ENCODE measurements around the gene SLC45A2.
"Not testable (repeated sequence)": the region's sequence is repeated elsewhere in the genome, so short reads cannot be mapped to it uniquely, and the experiment has no call there.

SLC45A2 gene

GRCh38 chr5:33964132-33964700, 20.3 kb downstream of the SLC45A2 start:
- TF ChIP-seq CTBP1 (IDR thresholded peaks at IDR 0.05; ENCODE audit: borderline replicate concordance): no peak
- no peak for TF ChIP-seq SP1 (IDR thresholded peaks at IDR 0.05)
- TF ChIP-seq, protein P1, sequence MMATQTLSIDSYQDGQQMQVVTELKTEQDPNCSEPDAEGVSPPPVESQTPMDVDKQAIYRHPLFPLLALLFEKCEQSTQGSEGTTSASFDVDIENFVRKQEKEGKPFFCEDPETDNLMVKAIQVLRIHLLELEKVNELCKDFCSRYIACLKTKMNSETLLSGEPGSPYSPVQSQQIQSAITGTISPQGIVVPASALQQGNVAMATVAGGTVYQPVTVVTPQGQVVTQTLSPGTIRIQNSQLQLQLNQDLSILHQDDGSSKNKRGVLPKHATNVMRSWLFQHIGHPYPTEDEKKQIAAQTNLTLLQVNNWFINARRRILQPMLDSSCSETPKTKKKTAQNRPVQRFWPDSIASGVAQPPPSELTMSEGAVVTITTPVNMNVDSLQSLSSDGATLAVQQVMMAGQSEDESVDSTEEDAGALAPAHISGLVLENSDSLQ (IDR thresholded peaks at IDR 0.05): no peak
- no peak for TF ChIP-seq FOXK2 (IDR thresholded peaks at IDR 0.05)
- TF ChIP-seq SUZ12 (IDR thresholded peaks at IDR 0.05): no peak
- TF ChIP-seq ELF4 (IDR thresholded peaks at IDR 0.05): no peak
- TF ChIP-seq ARNT (IDR thresholded peaks at IDR 0.05): no peak
- ChIA-PET CTCF (no interaction called here), POLR2A (no interaction called here)
- DNase-seq (ENCODE audit: extremely low spot score): no peak

DNA sequence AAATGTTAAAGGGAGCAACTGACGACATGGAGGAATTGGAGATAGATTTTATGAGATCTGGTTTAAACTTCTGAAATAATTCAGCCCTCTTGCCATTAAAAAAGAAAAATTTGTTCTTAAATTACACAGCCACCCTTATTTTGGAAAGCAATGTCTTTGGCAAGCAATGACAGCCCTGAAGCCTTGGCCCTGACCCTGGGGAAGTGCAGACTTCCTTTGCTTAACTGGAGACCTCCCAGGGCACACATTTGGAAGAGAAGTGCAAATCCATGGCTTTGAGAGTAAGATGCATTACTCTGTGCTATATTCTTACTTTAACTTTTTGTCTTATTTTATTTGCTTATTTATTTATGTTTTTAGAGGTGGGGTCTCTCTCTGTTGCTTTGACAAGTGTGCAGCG, 26.3 kb downstream of the SLC45A2 start:
- POLR2A ChIA-PET: no interaction called here
- CTCF ChIA-PET: no interaction called here
- no peak for DNase-seq (ENCODE audit: extremely low spot score)
- TF ChIP-seq SP1 (IDR thresholded peaks at IDR 0.05) (no peak), FOXM1 (IDR thresholded peaks at IDR 0.05; ENCODE audit: borderline replicate concordance) (no peak), FOXK2 (IDR thresholded peaks at IDR 0.05) (no peak), TARDBP (IDR thresholded peaks at IDR 0.05) (no peak), SUZ12 (IDR thresholded peaks at IDR 0.05) (no peak), LEF1 (IDR thresholded peaks at IDR 0.05; ENCODE audit: borderline replicate concordance) (no peak), HDGF (IDR thresholded peaks at IDR 0.05; ENCODE audit: borderline replicate concordance) (no peak), NFRKB (IDR thresholded peaks at IDR 0.05) (no peak), CTBP1 (IDR thresholded peaks at IDR 0.05; ENCODE audit: borderline replicate concordance) (no peak), ZNF384 (IDR thresholded peaks at IDR 0.05) (no peak), ELF4 (IDR thresholded peaks at IDR 0.05) (no peak)
- TF ChIP-seq, protein P1 (IDR thresholded peaks at IDR 0.05): no peak

GRCh38 chr5:33957577-33958150, 26.8 kb downstream of the SLC45A2 start:
- DNase-seq (ENCODE audit: extremely low spot score): no peak
- ChIA-PET POLR2A (no interaction called here), CTCF (no interaction called here)
- TF ChIP-seq L3MBTL2 (conservative IDR thresholded peaks at IDR 0.05) (no peak), ARNT (IDR thresholded peaks at IDR 0.05) (no peak)

DNA sequence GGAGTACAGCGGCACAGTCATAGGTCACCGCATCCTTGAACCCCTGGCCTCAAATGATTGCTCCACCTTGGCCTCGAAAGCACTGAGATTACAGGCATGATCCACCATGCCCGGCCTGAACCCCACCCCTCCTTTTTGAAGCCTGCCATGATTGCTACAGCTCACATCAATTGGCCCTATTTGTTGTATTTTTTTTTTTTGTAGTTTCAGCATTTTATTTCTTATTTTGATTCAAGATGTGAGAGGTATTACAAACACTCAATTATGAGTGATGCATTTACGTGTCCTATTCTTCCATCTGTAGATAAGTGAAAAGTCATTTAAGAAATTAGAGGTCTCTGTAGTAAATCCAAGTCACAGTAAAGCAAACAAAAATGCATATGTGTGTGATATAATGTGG, 32.3 kb downstream of the SLC45A2 start:
- POLR2A ChIA-PET; CTCF ChIA-PET; DNase-seq (ENCODE audit: extremely low spot score): not testable (repeated sequence)

DNA sequence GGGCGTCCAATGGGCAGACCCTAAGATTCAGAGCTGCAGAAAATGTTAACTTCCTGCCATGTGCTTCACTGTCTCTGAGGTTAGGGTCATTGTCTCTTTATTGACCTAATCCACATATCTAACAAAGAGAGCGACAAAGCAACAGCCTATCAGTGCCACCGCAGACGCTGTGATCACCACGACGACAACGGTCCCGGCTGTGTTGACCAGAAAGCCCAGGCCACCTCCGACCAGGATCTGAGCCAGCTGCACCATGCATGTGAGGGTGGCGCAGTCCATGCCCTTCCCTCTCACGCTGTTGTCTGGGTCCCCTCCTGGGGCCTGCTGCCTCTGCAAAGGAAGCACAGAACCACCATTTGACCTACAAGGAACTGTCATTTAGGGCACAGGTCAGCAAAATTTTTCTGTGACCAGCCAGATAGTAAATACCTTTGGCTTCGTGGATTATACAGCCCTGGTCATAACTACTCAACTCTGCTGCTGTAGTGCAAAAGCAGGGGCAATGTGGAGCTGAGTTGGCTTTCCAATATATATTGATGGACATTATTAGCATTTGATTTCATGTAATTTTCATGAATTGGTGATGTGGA, 39.9 kb downstream of the SLC45A2 start:
- no peak for DNase-seq (ENCODE audit: extremely low spot score)
- CTCF ChIA-PET: no interaction called here
- POLR2A ChIA-PET: no interaction called here
- no peak for TF ChIP-seq TARDBP (IDR thresholded peaks at IDR 0.05)
- no peak for TF ChIP-seq FOXK2 (IDR thresholded peaks at IDR 0.05)
- no peak for TF ChIP-seq CTBP1 (IDR thresholded peaks at IDR 0.05; ENCODE audit: borderline replicate concordance)
- no peak for TF ChIP-seq NFRKB (IDR thresholded peaks at IDR 0.05)
- TF ChIP-seq SP1 (IDR thresholded peaks at IDR 0.05): no peak
- no peak for TF ChIP-seq FOXM1 (IDR thresholded peaks at IDR 0.05; ENCODE audit: borderline replicate concordance)
- TF ChIP-seq HDGF (IDR thresholded peaks at IDR 0.05; ENCODE audit: borderline replicate concordance): no peak
- TF ChIP-seq, protein P1 (IDR thresholded peaks at IDR 0.05): no peak
- no peak for TF ChIP-seq ZNF384 (IDR thresholded peaks at IDR 0.05)
- TF ChIP-seq ELF4 (IDR thresholded peaks at IDR 0.05): no peak
- no peak for TF ChIP-seq BHLHE40 (IDR thresholded peaks at IDR 0.05; ENCODE audit: borderline replicate concordance)
- TF ChIP-seq ARNT (IDR thresholded peaks at IDR 0.05): no peak

- ChIA-PET CTCF (no interaction called here), POLR2A (no interaction called here)
- no peak for DNase-seq (ENCODE audit: extremely low spot score)
- TF ChIP-seq FOXK2 (IDR thresholded peaks at IDR 0.05) (no peak), HDGF (IDR thresholded peaks at IDR 0.05; ENCODE audit: borderline replicate concordance) (no peak), BHLHE40 (IDR thresholded peaks at IDR 0.05; ENCODE audit: borderline replicate concordance) (no peak), SP1 (IDR thresholded peaks at IDR 0.05) (no peak), L3MBTL2 (conservative IDR thresholded peaks at IDR 0.05) (no peak), ZNF384 (IDR thresholded peaks at IDR 0.05) (no peak), FOXM1 (IDR thresholded peaks at IDR 0.05; ENCODE audit: borderline replicate concordance) (no peak), TARDBP (IDR thresholded peaks at IDR 0.05) (no peak), SUZ12 (IDR thresholded peaks at IDR 0.05) (no peak), FOXA1 (IDR thresholded peaks at IDR 0.05) (no peak), CTBP1 (IDR thresholded peaks at IDR 0.05; ENCODE audit: borderline replicate concordance) (no peak), LEF1 (IDR thresholded peaks at IDR 0.05; ENCODE audit: borderline replicate concordance) (no peak), NFRKB (IDR thresholded peaks at IDR 0.05) (no peak), ELF4 (IDR thresholded peaks at IDR 0.05) (no peak), ARNT (IDR thresholded peaks at IDR 0.05) (no peak)
- TF ChIP-seq, protein P1 (IDR thresholded peaks at IDR 0.05): no peak
These were observed 43.4 kb downstream of the SLC45A2 start for GRCh38 chr5:33941090-33941489.

All from HEK293T (cell line).